Hematopoietic multipotent progenitor cell treated with erythropoietin and hydrocortisone succinate and interleukin-3 and kit ligand, for 17 days (in vitro differentiated cells): ENCODE measurements around the gene SMIM21.

Source experiments
- DNase-seq: peaks from one replicate; pipeline ENCODE4 v3.0.0-alpha.2; 2015; ENCODE audit warnings: low spot score

SMIM21 gene

GRCh38 chr18:75377258-75377657, 50.2 kb downstream of the SMIM21 start:
- DNase-seq = no peak

- DNase-seq = no peak
These were observed 51.5 kb downstream of the SMIM21 start for GRCh38 chr18:75376004-75376403.

- DNase-seq = no peak
These were observed 52.2 kb downstream of the SMIM21 start for GRCh38 chr18:75375341-75375740.

- DNase-seq = no peak
These were observed 53.0 kb downstream of the SMIM21 start for GRCh38 chr18:75374466-75374865.

GRCh38 chr18:75369026-75369721, 58.3 kb downstream of the SMIM21 start:
- DNase-seq = no peak

GRCh38 chr18:75365837-75366236, 61.7 kb downstream of the SMIM21 start:
- DNase-seq = no peak

- no peak for DNase-seq
These were observed 62.3 kb downstream of the SMIM21 start for GRCh38 chr18:75365254-75365629.

- DNase-seq = no peak
These were observed 62.8 kb downstream of the SMIM21 start for GRCh38 chr18:75364512-75365253.

- DNase-seq = no peak
These were observed 63.9 kb downstream of the SMIM21 start for GRCh38 chr18:75363446-75364225.

GRCh38 chr18:75362435-75362834, 65.1 kb downstream of the SMIM21 start:
- DNase-seq = no peak

GRCh38 chr18:75360941-75361340, 66.6 kb downstream of the SMIM21 start:
- no peak for DNase-seq

- no peak for DNase-seq
These were observed 67.3 kb downstream of the SMIM21 start for GRCh38 chr18:75360215-75360614.
